ENCODE measurements around the gene TXNRD1.
"Not testable (repeated sequence)": the region's sequence is repeated elsewhere in the genome, so short reads cannot be mapped to it uniquely, and the experiment has no call there.

TXNRD1 gene

DNA sequence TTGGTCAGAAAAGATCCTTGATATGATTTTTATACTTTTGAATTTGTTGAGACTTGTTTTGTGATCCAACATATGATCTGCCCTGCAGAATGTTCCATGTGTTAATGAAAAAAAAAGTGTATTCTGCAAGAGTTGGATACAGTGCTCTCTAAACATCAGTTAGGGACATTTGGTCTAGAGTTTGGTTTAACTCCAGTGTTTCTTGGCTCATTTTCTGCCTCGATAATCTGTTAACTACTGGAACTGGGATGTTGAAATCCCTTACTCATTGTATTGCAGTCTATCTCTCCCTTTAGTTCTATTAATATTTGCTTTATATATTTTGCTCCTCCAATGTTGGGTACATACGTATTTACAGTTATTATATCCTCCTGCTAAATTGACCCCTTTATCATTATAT lies 18.3 kb upstream of the TXNRD1 start:
- no peak for DNase-seq (ENCODE audit: low read depth)

- no peak for DNase-seq (ENCODE audit: low read depth)
These were observed 15.6 kb upstream of the TXNRD1 start for GRCh38 chr12:104199964-104200363.

GRCh38 chr12:104201238-104202001 lies 14.2 kb upstream of the TXNRD1 start:
- DNase-seq (ENCODE audit: low read depth), result peak; percentile 31

DNA sequence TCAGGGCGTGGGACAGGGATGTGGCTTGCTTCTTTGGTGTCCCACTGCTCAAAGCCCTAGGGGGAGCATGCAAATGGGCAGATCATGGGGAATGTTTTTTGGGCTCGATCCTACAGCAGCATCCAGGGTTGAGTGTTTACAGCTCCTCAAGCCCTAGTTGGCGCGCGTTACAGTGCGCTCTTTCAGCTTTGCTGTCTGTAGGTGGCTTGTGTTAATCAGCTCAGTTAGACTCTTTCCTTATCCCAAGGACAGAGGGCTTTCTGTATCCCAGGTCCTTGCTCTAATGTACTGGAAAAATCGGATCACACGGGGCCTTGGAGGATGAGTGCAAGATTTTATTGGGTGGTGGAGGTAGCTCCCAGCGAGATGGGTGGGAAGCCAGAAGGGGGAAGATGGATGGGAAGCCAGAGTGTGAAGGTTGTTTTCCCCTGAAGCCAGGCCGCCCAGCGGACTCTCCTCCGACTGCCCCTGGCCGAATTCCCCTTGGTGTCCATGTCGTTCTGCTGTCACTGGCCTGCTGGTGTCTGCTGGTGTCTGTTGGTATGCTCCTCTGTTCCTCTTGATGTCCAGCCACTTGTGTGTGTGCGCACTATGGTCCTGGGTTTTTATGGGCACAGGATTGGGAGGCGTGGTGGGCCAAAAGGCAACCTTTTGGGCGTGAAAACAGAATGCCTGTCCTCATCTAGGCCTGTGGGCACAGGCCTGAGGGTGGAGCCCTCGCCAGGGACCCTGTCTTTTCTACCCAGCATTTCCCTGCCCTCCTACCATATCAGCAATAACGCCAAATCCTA lies 10.7 kb upstream of the TXNRD1 start:
- DNase-seq (ENCODE audit: low read depth), result no peak

DNA sequence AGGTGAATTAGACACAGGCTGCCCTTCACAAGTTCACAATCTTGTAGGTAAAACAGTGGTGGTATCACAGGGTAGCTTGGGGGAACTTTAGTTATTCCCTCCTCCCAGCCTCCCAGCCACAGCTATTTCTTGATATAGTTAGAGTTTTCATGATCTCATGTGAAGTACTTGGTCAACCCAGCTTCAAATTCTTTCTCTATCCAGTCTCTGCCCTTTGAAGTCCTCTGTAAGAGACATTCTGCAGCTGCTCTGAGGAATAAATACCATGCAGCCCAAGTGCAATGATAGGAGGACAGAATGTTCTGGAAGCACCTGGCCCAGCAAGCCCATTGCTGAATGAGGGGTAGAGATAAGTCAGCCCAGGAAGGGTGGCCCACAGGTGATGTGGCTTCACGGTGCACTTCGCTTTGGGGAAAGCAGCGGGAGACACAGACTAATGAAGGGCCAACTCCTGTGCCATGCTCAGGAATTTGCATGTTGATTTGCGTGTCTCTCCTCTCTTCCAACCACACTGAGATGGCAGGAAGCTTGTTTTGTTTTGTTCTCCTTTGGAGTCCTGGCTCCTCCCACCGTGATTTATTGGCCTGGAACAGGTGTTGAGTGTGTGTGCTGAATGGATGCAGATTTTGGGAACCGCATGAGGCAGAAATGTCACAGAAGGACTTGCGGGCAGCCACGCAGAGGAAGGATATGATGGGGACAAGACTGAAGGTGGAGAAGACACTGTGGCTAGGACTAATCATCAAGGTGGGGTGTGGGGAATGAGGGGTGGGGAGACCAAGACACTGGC lies 8.0 kb upstream of the TXNRD1 start:
- no peak for DNase-seq (ENCODE audit: low read depth)

DNA sequence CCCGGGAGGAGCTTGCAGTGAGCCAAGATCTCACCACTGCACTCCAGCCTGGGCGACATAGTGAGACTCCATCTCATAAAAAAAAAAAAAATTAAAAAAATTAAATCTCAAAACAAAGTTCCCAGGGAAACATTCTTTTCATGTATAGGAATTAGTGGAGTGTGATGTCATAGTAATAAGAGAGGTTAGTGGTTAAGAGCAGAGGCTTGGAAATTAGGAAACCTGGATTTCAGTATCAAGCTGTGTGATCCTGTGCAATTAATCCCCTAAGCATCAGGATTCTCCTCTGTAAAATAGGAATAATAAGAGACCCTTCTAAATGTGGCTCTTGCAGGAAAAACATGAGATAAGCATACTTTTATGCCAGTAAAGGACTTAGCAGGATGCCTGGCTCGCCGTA lies 3.1 kb upstream of the TXNRD1 start:
- no peak for DNase-seq (ENCODE audit: low read depth)

DNA sequence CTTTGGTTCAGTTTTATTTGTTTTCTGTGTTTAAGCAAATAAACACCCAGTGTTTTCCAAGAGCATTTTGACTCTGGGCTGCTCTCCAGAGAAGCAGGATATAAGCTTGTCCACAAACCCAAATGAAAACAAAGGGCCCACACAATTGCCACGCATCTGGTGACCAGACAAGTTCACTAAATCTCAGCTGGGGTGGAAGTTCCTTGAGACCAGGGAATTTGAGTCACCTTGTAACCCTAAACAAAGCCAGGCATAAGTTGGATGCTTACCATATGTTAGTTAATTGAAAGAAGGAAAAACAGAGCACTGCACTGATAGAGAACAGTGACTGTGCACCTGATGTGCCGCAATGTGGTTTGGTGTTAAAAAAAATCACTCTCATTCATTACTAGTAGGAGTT lies 1.6 kb upstream of the TXNRD1 start:
- no peak for DNase-seq (ENCODE audit: low read depth)

- DNase-seq (ENCODE audit: low read depth), result no peak
These were observed 944 bp downstream of the TXNRD1 start for GRCh38 chr12:104216521-104216924.

DNA sequence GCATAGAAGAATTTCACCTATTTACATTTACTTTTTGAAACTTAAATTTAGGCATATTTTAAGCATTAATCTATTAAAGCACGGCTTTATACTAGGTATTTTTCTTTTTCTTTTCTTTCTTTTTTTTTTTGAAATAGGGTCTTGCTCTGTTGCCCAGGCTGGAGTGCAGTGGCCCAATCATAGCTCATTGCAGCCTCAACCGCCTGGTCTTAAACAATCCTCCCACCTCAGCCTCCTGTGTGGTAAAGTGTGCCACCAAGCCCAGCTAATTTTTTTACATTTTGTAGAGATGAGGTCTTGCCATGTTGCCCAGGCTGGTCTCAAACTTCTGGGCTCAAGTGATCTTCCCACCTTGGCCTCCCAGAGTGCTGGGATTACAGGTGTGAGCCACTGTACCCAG lies 2.9 kb downstream of the TXNRD1 start:
- not testable (repeated sequence) for DNase-seq (ENCODE audit: low read depth)

- DNase-seq (ENCODE audit: low read depth), result no peak
These were observed 3.4 kb downstream of the TXNRD1 start for GRCh38 chr12:104218935-104219334.

- no peak for DNase-seq (ENCODE audit: low read depth)
These were observed 3.8 kb downstream of the TXNRD1 start for GRCh38 chr12:104219361-104219892.

GRCh38 chr12:104219908-104220404 lies 4.4 kb downstream of the TXNRD1 start:
- peak; percentile 60 for DNase-seq (ENCODE audit: low read depth)

GRCh38 chr12:104220931-104221330 lies 5.4 kb downstream of the TXNRD1 start:
- DNase-seq (ENCODE audit: low read depth), result peak; percentile 16

GRCh38 chr12:104222976-104223375 lies 7.4 kb downstream of the TXNRD1 start:
- DNase-seq (ENCODE audit: low read depth), result no peak

GRCh38 chr12:104223712-104224111 lies 8.1 kb downstream of the TXNRD1 start:
- no peak for DNase-seq (ENCODE audit: low read depth)

GRCh38 chr12:104226672-104227071 lies 11.1 kb downstream of the TXNRD1 start:
- no peak for DNase-seq (ENCODE audit: low read depth)

- no peak for DNase-seq (ENCODE audit: low read depth)
These were observed 14.9 kb downstream of the TXNRD1 start for GRCh38 chr12:104230304-104231095.

- DNase-seq (ENCODE audit: low read depth), result no peak
These were observed 17.2 kb downstream of the TXNRD1 start for GRCh38 chr12:104232609-104233280.

DNA sequence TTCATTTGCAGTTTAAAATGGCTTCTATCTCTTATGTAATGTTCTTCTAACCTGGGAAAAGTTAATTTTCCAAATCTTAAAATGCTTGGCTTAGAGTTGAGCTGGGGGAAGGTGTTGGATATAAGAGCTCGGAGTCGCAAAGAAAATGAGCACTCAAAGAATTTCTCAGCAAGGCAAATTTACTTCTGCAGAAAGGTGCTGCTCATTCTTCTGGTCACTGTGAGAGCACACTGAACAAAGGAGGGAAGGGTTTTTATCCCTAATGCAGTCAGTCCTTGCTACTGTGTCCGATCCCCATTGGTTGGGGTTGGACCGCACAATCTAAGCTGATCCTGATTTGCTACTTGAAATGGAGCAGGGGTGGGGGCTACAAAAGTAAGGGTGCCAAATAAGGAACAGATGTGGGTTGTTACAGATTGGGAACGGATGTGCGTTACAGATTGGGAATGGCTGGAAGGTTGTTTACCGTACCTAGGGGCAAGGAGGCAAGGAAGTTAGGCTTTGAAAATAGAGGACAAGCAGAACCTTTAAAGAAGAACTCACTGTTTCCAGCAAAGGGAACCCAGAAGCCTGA lies 19.4 kb downstream of the TXNRD1 start:
- no peak for DNase-seq (ENCODE audit: low read depth)

- no peak for DNase-seq (ENCODE audit: low read depth)
These were observed 22.4 kb downstream of the TXNRD1 start for GRCh38 chr12:104237930-104238329.

Measured in stimulated activated CD4-positive, alpha-beta T cell treated with anti-CD3 and anti-CD28 coated beads, Interleukin-2, amount 100 ng/mL, for 4 hours (primary cell).